ENCODE measurements around the gene C6orf58.

Gene C6orf58

DNA sequence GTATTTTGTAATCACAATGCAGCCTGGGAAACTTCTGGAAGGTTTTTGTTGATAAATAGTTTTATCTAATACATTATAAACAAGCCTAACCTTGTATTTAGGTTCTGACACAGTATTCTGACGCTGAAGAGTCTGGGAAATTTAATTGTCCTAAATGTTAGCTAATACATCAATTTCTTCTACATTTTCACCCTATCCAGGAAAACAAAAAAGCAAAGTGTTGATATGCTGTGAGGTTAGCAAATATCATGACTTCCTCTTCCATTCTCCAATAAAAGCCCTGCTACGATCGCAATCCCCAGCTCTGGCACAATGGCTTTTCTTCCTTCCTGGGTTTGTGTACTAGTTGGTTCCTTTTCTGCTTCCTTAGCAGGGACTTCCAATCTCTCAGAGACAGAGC lies at the start of gene C6orf58:
C6orf58 (plus strand) TSS at position 301 of the 400 bp plus-strand sequence; CDS start at position 313, 12 bp downstream.
- no peak for DNase-seq

DNA sequence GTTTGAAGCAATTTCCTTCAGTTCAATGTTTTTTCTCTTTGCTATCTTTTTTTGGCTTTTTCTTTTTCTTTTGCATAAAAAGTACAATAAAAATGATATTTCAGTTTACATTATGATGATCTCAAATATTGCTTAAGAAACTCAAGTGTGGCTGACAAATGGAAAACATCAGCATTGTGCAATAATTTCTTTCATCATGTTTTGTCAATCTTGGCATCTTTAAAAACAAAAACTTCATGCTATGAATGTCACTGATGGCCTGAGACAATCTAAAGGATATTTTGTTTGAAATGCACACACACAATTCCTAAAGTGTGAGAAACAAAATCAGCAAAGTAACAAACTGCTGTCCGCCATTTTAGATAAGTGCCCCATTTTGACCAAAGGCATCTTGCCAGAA lies 44.0 kb upstream of the C6orf58 start:
- DNase-seq, result peak; percentile 71

DNA sequence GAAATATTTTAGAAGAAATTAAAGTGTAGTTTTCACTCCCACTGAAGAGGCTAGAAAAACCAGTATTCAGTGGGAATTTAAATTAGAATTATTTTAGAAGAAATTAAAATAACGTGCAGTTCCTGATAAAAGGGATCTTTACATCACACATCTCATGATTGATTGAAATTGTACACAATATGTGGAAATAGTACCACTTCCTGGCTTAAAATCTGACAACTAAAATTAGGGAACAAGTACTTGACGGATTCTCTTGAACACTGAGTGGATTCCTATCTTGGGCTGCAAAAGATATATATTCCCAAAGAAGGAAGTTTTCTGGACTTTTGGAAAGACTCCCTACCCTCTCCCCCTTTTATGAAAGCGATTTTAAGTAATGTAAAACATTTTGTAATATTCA lies 43.2 kb upstream of the C6orf58 start:
- peak; percentile 70 for DNase-seq

DNA sequence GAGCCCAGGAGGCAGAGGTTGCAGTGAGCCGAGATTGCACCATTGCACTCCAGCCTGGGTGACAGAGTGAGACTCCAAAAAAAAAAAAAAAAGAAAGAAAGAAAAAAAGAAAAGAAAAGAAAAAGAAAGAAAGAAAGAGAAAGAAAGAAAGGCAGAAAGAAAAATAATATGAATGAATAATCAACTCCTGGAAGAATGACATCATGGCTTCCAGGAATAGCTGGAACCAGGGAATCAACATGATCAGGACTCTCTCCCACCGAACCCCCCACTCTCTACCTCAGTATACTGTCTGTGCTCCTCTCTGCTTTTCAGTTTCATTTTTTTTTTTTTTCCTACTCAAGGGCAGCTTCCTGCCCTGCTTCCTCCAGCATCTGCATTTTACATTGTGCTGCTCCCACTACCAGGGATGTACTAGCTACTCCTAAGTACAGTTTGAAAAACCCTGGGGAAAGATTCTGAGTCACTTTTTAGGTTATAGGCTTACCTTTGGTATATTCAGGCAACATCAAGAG lies 38.2 kb upstream of the C6orf58 start:
- no peak for DNase-seq

DNA sequence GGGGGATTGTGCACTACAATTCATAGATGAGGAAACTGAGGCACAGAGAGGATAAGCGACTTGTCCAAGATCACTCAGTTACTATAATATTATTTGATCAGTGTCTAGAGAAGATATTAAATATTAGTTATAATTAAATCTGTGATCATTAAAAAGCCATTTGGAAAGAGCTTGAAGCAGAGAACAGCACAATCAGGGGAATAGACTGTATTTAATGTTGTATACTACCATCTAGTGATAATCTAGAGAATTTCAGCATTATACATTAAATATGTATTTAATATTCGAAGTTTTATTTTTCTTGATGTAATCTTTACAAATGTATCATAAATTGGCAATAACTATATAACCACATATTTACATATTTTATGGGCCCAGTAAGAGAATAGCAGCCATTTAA lies 37.7 kb upstream of the C6orf58 start:
- DNase-seq, result peak; percentile 56

DNA sequence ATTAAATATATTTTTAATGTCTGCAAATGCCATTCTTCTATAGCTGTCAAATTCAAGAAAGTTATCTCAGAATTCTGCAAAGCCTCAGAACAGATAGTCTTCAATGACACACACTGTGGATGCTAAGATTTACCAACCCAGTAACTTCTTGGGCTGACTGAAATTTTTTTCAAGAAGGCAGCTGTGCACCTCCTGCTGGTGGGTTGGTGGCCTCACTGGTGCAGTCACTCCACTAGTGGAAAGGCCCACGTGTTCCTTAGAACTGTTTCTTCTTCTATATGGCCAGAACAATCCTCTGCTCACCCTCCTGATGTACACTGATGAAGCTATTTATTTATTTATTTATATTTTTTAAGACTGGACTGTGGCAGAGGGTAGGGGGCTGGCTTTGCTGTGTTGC lies 29.8 kb upstream of the C6orf58 start:
- peak; percentile 21 for DNase-seq

DNA sequence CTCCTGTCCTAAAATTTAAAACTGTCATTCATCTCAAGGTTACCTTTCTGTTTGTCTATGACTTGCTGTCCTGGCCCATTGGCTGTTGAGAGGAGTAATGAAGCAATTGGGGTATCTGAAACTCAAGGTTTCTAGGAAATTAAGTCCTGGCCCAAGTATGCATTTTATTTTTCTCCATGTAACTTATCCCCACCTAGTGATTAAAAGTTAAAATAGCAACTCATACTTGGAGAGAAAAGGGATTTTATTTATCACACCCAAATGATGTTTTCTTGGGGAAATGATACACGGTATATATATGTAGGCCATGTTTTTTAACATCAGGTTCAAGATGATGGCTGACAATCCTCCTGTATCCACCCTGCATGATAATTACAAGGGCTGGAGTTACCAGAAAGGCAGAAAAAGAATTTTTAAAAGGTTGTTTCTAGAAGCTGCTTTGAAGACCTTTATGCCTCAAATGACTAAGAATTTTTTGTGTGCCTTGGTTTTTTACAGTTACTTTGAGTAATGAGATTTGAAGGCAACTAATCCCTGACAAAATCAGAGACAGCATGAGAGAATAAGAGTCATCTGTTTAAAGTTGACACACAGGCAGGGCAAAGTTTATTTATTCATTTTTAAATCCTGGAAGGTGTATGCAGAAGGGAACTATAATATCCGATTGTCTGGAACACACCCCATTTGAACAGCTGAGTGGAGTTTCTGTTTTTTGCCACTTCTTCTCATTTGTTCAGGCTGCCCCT lies 28.9 kb upstream of the C6orf58 start:
- no peak for DNase-seq

DNA sequence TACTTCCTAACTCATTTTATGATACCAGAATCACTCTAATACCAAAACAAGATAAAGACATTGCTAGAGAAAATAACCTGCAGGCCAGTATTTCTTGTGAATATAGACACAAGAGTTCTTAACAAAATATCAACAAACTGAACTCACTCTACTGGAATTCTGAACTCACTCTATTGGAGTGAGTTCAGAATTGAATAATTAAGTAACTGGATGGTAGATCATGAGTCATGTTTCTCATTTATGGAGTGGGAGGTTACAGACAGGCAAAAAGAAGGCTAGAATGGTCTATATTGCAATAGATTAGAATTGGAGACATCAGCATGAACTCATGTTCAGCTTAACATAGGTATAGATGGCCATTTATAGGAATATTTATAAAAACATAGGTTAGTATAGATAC lies 26.6 kb upstream of the C6orf58 start:
- DNase-seq, result no peak

DNA sequence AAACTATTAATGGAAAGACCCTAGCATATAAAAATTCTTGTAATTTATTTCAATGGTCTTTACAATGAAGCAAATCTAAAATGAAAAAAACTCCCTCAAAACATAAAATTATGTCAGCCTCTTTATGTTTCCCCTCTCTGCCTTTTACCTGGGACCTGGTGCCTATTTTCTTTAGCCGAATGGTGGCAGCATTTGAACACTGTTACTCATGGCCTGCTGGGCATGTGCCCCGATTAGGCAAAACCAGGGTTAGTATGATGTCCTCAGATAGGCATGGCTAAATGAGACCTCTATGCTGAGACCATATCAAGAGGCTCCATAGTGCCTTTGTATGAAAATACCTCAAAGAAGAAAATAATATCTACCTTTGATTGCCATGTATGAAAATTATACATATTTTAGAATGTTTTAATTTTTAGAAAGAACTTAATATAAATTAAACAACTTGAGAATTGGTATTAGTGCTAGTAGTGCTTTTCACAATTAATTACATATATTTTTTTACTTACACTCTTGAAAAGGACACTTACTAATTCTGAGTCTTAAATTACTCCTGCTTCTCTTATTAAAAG lies 22.5 kb upstream of the C6orf58 start:
- peak; percentile 13 for DNase-seq

DNA sequence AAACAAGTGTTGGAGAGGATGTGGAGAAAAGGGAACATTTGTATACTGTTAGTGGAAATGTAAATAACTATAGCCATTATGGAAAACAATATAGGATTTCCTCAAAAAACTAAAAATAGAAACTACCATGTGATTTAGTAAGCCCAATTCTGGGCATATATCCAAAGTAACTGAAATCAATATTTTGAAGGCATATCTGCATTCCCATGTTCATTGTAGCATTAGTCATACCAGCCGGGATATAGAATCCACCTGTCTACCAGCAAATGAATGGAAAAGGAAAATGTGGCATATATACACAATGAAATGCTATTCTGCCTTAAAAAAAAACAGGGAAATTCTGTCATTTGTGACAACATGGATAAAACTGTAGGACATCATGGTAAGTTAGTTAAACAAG lies 15.3 kb upstream of the C6orf58 start:
- DNase-seq, result no peak

DNA sequence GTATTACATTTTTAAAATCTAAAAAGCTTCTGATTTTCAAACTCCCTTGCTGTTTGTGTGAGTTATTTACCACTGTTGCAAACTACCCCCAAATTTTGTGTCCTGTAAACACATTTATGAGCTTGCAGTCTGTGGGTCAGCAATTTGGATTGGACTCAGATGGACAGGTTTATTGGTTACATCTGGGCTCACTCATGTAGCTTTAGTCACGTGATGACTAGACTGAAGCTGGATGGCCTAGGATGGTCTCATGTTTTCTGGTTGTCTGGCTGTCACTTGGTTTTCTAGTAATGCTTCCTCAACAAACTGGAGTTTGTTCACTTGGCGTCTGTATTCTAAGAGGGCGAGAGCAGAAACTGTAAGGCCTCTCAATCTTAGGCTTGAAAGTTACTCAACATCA lies 12.2 kb upstream of the C6orf58 start:
- DNase-seq, result no peak

DNA sequence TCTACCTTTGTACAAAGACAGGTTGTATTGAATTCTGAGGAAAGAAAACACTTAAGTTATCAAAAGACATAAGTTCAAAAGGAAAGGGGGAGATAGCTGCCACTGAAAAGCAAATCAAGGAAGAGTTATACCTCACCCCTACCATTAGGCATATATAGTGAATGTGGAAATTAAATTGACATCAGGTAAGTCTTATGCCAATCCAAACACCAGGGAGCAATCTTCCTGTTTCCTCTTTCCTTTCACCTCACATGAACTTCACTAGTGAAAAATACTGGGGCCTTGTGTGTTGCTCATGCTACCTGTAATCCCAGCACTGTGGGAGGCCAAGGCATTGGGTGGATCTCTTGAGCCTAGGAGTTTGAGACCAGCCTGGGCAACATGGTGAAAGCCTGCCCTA lies 10.9 kb upstream of the C6orf58 start:
- DNase-seq, result no peak

DNA sequence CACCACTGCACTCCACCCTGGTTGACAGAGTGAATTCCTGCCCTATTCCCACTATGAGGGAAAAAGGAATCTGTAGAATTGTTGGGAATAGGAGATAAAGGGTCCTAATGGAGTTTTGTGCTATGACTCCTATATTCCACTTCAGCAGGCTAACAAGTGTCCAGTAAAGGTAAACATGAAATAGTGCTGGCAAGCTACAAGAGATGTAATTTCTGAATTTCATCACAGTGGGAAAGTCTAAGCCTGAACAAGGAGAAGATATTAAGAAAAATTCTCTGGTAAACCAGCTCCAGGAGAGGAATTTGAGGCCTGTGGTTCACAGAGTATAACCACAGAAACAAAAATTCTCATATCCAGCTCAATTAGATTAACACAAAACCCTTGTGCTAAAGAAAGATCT lies 10.3 kb upstream of the C6orf58 start:
- no peak for DNase-seq

DNA sequence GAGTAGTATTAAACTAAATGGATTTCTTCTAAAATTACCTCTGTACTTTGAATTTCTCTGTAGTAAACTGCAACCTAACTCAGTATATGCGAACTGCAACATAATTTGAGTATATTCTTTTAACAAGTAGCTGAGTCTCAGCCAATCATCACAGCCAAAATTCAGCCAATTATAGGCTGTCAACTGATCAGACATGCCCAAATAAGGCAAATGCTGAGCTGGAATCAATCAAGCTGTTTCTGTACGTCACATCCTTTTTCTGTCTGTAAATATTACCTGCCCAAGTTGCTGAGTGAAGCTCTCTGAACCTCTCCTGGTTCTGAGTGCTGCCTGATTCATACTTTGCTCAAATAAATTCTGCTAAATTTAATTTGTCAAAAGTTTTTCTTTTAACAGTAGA lies 9.5 kb upstream of the C6orf58 start:
- DNase-seq, result no peak

DNA sequence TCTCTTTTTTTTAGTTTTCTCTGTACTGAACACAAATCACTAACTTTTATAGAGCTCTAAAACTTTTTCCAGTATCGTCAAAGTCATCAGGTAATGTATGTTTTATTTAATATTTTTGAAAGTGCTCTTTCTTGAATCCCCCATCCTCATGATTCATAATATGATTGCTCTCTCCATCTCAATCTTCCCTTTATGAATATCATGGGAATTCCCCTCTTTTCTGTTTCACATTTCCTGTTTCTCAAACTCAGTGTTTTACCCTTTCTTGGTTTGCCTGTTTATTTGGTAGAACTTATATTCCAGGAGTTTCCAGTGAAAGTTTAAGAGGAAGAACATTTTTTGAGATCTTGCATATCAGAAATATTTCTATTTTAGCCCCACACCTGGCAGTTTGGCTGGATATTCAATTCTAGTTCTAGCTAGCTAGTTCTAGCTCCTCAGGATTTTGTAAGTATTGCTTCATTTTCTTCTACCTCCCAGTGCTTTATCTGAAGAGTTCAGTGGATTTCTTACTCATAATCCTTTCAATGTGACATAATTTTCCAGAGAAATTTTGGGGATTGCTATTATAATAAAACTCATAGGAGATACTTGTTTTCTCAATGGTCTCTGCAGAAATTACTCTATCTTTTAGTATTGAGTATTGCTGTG lies 6.1 kb upstream of the C6orf58 start:
- DNase-seq, result peak; percentile 47

DNA sequence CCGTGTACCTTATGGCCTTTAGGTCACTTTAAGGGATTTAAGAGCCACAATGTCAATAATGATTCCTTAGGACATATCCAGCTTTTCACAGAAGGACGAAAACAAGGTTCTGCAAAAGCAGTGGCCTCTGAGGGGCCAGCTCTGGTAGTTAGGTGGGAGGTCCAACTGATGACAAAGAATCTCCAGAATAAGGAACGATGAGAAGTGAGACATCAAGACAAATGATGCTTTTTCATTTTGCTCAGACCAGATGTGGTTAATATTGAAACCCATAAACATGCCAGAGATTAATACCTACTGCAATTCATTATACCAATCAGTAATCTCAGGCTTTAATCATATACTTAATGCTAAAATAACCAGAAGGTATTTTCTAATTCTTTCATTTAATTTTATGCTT lies 1.9 kb downstream of the C6orf58 start:
- DNase-seq, result no peak

DNA sequence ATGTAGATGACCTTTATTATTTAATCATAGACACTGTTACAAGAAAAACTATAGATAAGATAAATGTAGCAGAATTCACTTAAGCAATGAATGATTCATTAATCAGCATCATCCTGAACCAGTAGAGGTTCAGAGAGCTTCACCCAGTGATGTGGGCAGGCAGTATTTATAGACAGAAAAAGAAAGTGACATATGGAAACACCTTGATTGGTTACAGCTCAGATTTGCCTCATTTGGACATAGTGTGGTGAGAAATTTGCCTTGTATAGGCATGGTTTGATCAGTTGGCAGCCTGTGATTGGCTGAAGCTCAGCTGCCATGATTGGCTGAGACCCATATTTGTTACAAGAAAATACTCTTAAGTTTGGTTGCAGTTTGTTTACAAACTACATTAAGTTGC lies 4.6 kb downstream of the C6orf58 start:
- no peak for DNase-seq

DNA sequence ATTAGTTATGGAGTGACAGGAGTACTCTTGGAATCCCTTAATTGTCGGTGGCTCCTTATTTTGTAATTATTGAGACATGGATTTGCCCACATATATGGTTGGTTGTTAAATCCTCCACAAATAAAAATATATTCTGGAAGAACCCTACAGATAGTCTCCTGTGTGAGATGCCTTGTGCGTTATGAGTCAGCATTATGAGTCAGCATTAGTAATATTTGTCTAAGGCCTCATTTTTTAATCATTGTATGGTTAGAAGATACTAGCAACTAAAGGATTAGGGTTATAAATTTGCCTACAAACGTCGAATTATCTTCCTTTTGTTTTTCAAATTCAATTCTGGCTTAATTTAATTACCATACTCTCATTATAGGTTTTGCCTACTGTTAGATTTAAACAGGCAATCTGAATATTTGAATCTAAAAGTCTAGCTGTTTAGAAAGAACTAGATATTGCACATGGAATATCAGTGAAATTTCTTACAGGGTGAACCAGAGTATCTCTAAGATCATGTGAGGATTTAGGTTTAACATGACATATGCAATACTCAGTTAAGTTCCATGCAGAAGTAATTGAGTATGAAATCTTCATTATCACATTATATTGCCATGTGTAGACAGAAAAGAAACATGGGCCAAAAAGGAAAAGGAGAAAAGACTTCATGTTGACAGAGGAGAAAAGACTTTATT lies 5.9 kb downstream of the C6orf58 start:
- peak; percentile 9 for DNase-seq

DNA sequence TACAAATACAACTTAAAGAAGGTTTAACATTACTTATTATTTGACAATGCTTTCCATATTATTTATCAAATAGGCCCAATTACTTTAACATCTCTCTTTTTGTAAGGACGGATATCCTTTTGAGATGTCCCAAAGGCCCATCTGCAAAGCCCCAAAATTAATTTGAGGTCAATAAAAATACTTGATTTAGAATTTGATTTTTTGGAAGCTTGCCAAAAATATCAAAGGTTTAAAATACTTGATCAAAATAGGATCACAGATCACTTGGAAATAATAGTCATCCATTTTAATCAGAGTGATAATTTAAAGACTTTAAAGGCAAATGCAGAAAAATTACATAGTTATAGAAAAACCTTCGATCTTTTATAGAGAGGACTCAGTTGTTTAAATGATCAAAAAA lies 8.1 kb downstream of the C6orf58 start:
- DNase-seq, result no peak

DNA sequence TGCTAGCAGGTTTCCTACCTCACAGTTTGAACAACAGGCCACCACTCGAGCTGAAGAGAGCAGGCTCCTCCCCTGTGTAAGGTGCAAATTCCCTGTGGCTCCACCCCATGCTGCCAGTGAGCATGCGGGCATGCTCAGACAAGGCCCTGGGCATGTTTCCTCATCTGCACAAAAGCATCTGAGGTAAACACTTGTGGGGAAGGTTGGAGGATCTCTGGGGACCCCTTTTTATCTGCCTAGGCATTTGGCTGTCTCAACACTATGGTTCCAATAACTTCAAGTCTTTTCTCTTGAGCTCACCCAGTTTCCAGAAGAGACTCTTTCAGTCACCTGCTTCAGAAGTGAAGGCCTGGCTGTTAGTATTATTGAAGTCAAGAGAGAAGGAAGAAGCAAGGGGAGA lies 9.4 kb downstream of the C6orf58 start:
- DNase-seq, result no peak

DNA sequence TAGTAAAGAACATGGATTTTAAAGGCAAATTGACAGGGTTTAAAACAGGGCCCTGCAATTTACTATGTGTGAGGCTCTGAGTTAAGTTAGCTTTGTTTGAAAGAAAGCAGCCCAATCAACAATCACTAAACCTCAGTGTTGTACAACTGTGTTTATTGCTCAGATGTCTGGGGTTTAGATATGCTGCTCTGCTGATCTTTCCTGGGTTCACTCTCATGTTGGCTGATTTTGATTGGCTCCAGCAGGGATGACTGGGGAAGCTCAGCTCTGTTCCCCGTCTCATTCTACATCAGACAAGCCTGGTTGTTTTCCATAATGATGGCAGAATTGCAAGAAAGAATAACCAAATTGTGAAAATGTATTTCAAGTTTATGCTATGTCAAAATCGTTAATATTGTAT lies 10.9 kb downstream of the C6orf58 start:
- no peak for DNase-seq

DNA sequence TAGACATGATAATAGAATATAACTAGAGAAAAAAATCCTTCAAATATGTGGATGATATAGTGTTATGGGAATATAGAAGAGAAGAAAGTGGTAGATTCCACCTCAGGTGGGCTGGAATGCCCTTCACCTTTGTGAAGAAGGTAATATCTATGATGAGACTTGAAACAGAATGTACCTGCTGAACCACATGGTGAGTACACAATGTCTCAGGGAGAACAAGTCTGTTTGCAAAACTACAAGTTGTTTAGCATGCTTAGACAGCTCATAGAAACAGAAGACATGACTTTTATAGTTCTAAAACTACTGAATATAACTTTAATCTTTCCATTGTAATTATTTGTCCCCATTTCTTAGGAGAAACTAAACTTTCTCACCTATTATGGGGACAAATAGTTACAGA lies 12.2 kb downstream of the C6orf58 start:
- no peak for DNase-seq

DNA sequence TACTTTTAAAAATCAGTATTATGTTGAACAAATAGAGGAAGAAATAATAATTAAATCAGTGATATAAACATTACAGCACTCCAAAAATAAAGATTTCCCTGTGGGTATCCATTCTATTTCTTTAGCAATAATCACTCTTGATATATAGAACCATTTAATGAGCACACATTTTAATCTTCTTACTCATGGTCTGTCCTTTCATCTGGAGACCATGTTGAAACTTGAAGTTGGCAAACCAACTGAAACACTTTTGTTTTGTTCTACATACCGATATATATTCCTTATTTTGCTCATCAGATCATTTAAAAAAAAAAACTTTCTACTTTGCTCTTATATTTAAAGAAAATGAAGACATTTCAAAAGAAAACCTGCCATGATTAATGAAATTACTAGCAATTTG lies 13.4 kb downstream of the C6orf58 start:
- DNase-seq, result no peak

DNA sequence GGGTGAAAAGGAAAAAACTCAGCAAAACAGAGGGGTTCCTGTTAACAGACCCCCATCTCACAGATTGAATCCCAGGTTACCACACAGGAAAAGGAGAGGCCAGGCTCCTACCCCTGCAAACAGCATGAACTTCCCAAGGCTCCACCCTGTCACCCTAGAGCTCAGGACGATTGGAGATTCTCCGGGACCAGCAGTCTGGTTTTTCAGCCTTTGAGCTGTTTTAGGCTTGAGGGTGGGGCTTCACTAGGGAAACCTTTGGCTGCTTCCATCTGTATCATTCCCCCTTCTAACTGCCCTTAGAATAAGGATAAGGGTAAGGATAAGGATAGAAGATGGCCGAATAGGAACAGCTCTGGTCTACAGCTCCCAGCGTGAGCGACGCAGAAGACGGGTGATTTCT lies 16.0 kb downstream of the C6orf58 start:
- DNase-seq, result no peak

Data from inflammatory macrophage treated with lipopolysaccharide for 4 hours (primary cell).